Mucosa of descending colon (tissue), 3 donors: ENCODE measurements around the gene TPM1. TPM values are rescaled to one million over a fixed set of nuclear protein-coding genes. Genes with fewer than 3 reads are reported as not detected.
"Not testable (repeated sequence)": the region's sequence is repeated elsewhere in the genome, so short reads cannot be mapped to it uniquely, and the experiment has no call there.

Source experiments
- ATAC-seq: fragments of 200-7000 bp; cut with Tn5 transposase; one replicate; pipeline ENCODE4 v1.9.1; 2020; ENCODE audit warnings: mild to moderate bottlenecking, moderate library complexity
- DNase-seq, 3 donors: peaks; one replicate each; pipeline ENCODE4 v3.0.0-alpha.2; 2020
- H3K36me3 ChIP-seq: fragments of 200-600 bp; one replicate; pipeline ENCODE4 v1.8.0; 2021; ENCODE audit warnings: low read depth, mild to moderate bottlenecking
- H3K4me1 ChIP-seq: fragments of 200-600 bp; one replicate; pipeline ENCODE4 v1.8.0; 2021; ENCODE audit warnings: low read depth, mild to moderate bottlenecking
- H3K4me3 ChIP-seq: fragments of 200-600 bp; one replicate; pipeline ENCODE4 v1.8.0; 2021; ENCODE audit warnings: mild to moderate bottlenecking
- H3K9me3 ChIP-seq: fragments of 200-600 bp; one replicate; pipeline ENCODE4 v1.8.0; 2021; ENCODE audit warnings: mild to moderate bottlenecking
- CTCF ChIP-seq: fragments of 200-600 bp; IDR thresholded peaks from one replicate; pipeline ENCODE4 v1.8.0; 2022; ENCODE audit warnings: antibody characterized with exemption, mild to moderate bottlenecking
- intact Hi-C, 2 donors: fragments of 100-400 bp; cut with DNase I in 1 of 2; cut with micrococcal nuclease in 1 of 2; formaldehyde crosslinking; loops; one replicate each; pipeline versions ENCODE4 v1.11.0 to v1.11.1; 2022; cut with DNase I, micrococcal nuclease
- total RNA-seq, 3 donors: library from RNA; stranded (reverse); fragmentation: NEBNext Ultra II Directional in 2 of 3; extraction: Animal tissue kit (Norgen Biotek cat#: 25700) in 2 of 3; gene quantifications; one replicate each; pipeline versions ENCODE4 v1.2.1 to v1.2.4, GENCODE V29; 2021 to 2023
- donor health status: DM: no; HTN: no; CAD: no; lungs with moderate emphysema.
- donor health status: DM: no; HTN: no; CAD: no.
- donor health status: DM: no; HTN: yes; CAD: no.

TPM1 gene
- total RNA-seq, 3 donors from 2014 or later = 613 to 1,704 (median 696) TPM

DNA sequence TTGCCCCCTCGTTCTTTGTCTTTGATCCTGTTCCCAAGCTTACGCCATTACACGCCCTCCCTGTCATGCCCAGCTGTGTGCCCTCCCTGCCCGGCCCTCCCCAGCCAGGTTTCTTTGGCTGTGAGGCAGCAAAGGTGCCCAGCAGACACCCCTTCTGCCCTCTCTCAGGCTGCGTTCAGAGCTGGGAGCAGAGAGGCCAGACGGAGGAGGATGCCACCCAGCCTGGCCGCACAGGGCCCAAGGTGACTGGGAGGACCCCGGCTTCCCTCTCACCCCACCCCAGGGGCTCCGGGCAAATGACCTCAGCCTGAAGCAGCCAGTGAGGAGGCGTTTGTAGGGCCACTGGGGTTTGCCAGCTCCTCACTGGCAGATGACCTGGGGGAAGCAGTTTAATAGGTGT, 48.3 kb downstream of the TPM1 start:
- intact Hi-C loops = loop anchor here (5.0 kb wide), 2 partner anchors 44 to 309 kb away; no protein-coding TSS in a partner anchor
- ATAC-seq (no peak), DNase-seq (no peak)
- Histone ChIP-seq H3K36me3 (no peaks in the 10 kb centered on the region), H3K4me3 (no peak overlapping the region), H3K4me1 (peaks cover 4% of the 10 kb centered on the region), H3K9me3 (no peaks in the 10 kb centered on the region)
- no peak for TF ChIP-seq CTCF

DNA sequence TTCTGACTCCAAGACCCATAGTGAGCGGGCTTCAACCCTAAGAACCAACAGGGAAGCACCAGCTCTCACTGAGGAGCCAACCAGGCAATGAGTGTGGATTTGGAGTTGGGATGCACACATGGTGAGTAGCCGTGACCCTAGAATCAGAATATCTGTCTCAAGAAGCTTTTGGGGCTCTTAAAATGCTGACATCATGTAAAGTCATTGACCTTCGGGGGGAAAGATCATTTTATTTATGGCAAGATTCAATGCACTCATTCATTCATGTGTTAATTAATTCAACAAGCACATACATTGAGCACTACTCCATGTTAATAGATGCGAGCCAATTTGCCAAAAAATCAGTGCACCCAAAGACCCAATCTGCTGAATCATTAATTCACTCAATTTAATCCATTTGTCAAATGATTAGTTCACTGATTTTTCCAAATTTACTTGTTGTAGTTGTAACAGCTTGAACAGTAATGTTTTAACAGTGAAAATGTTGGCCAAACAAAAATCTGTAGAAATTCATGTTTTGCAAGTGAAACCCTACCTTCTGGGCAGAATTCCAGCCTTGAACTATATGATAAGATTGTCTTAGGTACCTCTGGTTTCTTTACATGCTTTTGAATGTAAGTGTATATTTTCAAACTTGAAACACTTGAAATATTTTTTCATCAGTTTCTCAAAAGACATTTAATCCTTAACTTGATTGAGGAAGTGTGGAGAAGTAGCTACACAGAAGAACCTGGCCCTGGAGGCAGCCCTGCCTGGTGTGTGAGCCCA, 49.3 kb downstream of the TPM1 start:
- intact Hi-C loops = loop anchor here (5.0 kb wide), 2 partner anchors 45 to 310 kb away; no protein-coding TSS in a partner anchor
- H3K4me3 ChIP-seq = no peak overlapping the region
- H3K36me3 ChIP-seq = no peaks in the 10 kb centered on the region
- H3K4me1 ChIP-seq = peaks cover 4% of the 10 kb centered on the region
- no peaks in the 10 kb centered on the region for H3K9me3 ChIP-seq
- DNase-seq (no peak), ATAC-seq (no peak)
- TF ChIP-seq CTCF = no peak

GRCh38 chr15:63093486-63094205, 51.1 kb downstream of the TPM1 start:
- H3K4me3 ChIP-seq = no peak overlapping the region
- H3K9me3 ChIP-seq = no peaks in the 10 kb centered on the region
- peak; percentile 64 for TF ChIP-seq CTCF
- intact Hi-C loops = loop anchor here (5.0 kb wide), 2 partner anchors 46 to 311 kb away; no protein-coding TSS in a partner anchor
- peak; percentile 95 for ATAC-seq
- H3K36me3 ChIP-seq = no peaks in the 10 kb centered on the region
- peaks cover 8% of the 10 kb centered on the region for H3K4me1 ChIP-seq
- peak; percentile 68 to 96 (median 85) for DNase-seq

GRCh38 chr15:63094495-63094931, 52.0 kb downstream of the TPM1 start:
- no peak for ATAC-seq
- intact Hi-C loops = loop anchor here (5.0 kb wide), 2 partner anchors 47 to 312 kb away; no protein-coding TSS in a partner anchor

DNA sequence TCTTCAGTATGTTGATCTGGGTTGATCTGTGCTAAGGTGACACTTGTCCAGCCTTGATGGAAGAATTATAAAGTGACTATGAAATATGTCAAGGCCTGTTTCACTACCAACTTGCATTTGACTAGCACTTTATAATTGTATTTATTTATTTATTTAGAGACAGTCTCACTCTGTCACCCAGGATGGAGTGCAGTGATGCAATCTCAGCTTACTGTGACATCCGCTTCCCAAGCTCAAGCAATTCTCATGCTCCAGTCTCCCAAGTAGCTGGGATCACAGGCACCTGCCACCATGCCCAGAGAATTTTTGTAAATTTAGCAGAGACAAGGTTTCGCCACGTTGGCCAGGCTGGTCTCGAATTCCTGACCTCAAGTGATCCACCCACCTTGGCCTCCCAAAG, 53.6 kb downstream of the TPM1 start:
- Histone ChIP-seq H3K4me3 (no peak overlapping the region), H3K36me3 (no peaks in the 10 kb centered on the region), H3K9me3 (no peaks in the 10 kb centered on the region), H3K4me1 (peaks cover 4% of the 10 kb centered on the region)
- TF ChIP-seq CTCF = no peak
- no peak for ATAC-seq
- no peak for DNase-seq
- intact Hi-C loops = no loop called here

More at GRCh38 chr15:63094495-63094931, 52.0 kb downstream of the TPM1 start:
- Histone ChIP-seq H3K9me3 (no peaks in the 10 kb centered on the region), H3K36me3 (no peaks in the 10 kb centered on the region), H3K4me1 (peaks cover 4% of the 10 kb centered on the region), H3K4me3 (no peak overlapping the region)
- DNase-seq = no peak
- TF ChIP-seq CTCF = no peak

DNA sequence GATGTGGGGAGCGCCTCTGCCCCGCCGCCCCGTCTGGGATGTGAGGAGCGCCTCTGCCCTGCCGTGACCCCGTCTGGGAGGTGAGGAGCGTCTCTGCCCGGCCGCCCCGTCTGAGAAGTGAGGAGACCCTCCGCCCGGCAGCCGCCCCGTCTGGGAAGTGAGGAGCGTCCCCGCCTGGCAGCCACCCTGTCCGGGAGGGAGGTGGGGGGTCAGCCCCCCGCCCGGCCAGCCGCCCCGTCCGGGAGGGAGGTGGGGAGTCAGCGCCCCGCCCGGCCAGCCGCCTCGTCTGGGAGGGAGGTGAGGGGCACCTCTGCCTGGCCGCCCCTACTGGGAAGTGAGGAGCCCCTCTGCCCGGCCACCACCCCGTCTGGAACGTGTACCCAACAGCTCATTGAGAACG, 56.4 kb downstream of the TPM1 start:
- intact Hi-C loops, ATAC-seq, DNase-seq: not testable (repeated sequence)

DNA sequence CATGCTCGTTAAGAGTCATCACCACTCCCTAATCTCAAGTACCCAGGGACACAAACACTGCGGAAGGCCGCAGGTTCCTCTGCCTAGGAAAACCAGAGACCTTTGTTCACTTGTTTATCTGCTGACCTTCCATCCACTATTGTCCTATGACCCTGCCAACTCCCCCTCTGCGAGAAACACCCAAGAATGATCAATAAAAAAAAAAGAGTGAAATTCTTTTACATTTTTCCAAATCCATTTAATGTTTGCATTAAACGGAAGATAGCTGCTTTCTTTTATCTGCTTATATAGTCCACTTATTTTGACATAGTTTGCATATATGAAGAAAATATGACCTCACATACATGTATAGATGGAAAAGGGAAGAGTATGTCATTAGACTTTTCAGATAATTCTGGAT, 57.0 kb downstream of the TPM1 start:
- H3K36me3 ChIP-seq, H3K9me3 ChIP-seq, H3K4me1 ChIP-seq, intact Hi-C loops, ATAC-seq, H3K4me3 ChIP-seq, DNase-seq: not testable (repeated sequence)

More for the DNA sequence above, 56.4 kb downstream of the TPM1 start:
- H3K9me3 ChIP-seq, H3K4me3 ChIP-seq, H3K36me3 ChIP-seq, H3K4me1 ChIP-seq: not testable (repeated sequence)
